ENCODE results near the gene WWOX.

WWOX gene

DNA sequence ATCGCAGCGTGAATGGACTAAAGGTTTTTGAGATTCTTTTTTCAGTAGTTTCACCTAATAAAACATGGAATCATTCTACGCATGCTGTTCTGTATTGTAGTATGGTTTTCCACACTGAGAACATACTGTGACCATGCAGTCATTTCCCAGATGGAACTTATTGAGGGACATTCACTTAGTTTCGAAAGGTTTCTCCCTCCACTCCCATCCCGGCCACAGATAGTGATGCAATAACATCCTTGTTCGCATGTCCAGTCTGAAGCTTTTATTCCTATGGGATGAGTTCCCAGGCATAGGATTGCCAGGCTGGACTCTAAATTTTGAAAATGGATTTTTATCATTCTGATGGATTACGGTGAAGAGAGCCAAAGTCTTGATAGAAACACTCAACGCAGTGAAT is 420.4 kb downstream of the WWOX start:
- no peaks in the 10 kb centered on the region for H4K20me1 ChIP-seq (ENCODE audit: insufficient read depth, low read length)
- H3K27me3 ChIP-seq (replicated peaks; ENCODE audit: insufficient read depth, low read length), result no peaks in the 10 kb centered on the region
- no peaks in the 10 kb centered on the region for H3K79me2 ChIP-seq (ENCODE audit: low read length)
- H3K9me2 ChIP-seq (replicated peaks; ENCODE audit: insufficient read depth, low read length), result no peaks in the 10 kb centered on the region
- H3K9ac ChIP-seq (ENCODE audit: low read length), result no peak overlapping the region
- TF ChIP-seq EZH2phosphoT487 (IDR thresholded peaks at IDR 0.05; ENCODE audit: low read length), result no peak
- TF ChIP-seq EZH2 (optimal IDR thresholded peaks at IDR 0.05; ENCODE audit: low read depth, low read length), result no peak
- TF ChIP-seq, protein P1, sequence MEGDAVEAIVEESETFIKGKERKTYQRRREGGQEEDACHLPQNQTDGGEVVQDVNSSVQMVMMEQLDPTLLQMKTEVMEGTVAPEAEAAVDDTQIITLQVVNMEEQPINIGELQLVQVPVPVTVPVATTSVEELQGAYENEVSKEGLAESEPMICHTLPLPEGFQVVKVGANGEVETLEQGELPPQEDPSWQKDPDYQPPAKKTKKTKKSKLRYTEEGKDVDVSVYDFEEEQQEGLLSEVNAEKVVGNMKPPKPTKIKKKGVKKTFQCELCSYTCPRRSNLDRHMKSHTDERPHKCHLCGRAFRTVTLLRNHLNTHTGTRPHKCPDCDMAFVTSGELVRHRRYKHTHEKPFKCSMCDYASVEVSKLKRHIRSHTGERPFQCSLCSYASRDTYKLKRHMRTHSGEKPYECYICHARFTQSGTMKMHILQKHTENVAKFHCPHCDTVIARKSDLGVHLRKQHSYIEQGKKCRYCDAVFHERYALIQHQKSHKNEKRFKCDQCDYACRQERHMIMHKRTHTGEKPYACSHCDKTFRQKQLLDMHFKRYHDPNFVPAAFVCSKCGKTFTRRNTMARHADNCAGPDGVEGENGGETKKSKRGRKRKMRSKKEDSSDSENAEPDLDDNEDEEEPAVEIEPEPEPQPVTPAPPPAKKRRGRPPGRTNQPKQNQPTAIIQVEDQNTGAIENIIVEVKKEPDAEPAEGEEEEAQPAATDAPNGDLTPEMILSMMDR (IDR thresholded peaks at IDR 0.05; ENCODE audit: low read length), result no peak
- H3K4me1 ChIP-seq (ENCODE audit: low read length), result no peaks in the 10 kb centered on the region
- H2AFZ ChIP-seq (ENCODE audit: low read length), result no peak overlapping the region
- no peaks in the 10 kb centered on the region for H3F3A ChIP-seq (ENCODE audit: insufficient read depth, low read length)
- H3K9me3 ChIP-seq (replicated peaks; ENCODE audit: insufficient read depth, low read length), result no peaks in the 10 kb centered on the region
- no peak for DNase-seq
- no peak overlapping the region for H3K4me3 ChIP-seq (ENCODE audit: low read length)
- H3K4me2 ChIP-seq (ENCODE audit: low read depth, low read length), result no peak overlapping the region
- H3K36me3 ChIP-seq (replicated peaks; ENCODE audit: insufficient read depth, low read length), result no peaks in the 10 kb centered on the region
- H3K27ac ChIP-seq (ENCODE audit: low read length), result no peak overlapping the region

DNA sequence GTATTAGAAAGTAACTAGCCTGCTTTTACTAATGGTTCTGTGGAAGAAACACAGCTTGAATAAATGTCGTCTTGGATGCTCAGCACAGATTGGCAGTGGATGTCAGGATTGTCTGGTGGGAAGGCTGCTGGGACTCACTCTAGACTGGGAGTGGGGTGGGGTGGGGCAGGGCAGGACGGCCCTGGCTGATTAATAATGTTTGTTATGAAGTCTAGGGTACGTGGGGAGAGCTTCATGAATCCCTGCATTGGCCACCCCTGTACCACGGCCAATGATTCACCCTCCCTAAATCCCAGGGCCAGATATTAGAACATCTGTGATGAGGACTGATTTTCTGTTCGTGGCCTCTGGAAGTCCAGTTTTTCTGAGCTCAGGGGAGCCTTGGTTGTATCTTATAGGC is 421.0 kb downstream of the WWOX start:
- TF ChIP-seq EZH2 (optimal IDR thresholded peaks at IDR 0.05; ENCODE audit: low read depth, low read length), result no peak
- TF ChIP-seq, protein P1 (IDR thresholded peaks at IDR 0.05; ENCODE audit: low read length), result no peak
- TF ChIP-seq EZH2phosphoT487 (IDR thresholded peaks at IDR 0.05; ENCODE audit: low read length), result no peak
- no peaks in the 10 kb centered on the region for H3K4me1 ChIP-seq (ENCODE audit: low read length)
- no peaks in the 10 kb centered on the region for H3K9me2 ChIP-seq (replicated peaks; ENCODE audit: insufficient read depth, low read length)
- H3K27me3 ChIP-seq (replicated peaks; ENCODE audit: insufficient read depth, low read length), result no peaks in the 10 kb centered on the region
- no peak overlapping the region for H3K27ac ChIP-seq (ENCODE audit: low read length)
- H3K4me2 ChIP-seq (ENCODE audit: low read depth, low read length), result no peak overlapping the region
- no peak overlapping the region for H3K9ac ChIP-seq (ENCODE audit: low read length)
- no peak overlapping the region for H2AFZ ChIP-seq (ENCODE audit: low read length)
- H3F3A ChIP-seq (ENCODE audit: insufficient read depth, low read length), result no peaks in the 10 kb centered on the region
- DNase-seq, result no peak
- H4K20me1 ChIP-seq (ENCODE audit: insufficient read depth, low read length), result no peaks in the 10 kb centered on the region
- no peak overlapping the region for H3K4me3 ChIP-seq (ENCODE audit: low read length)
- no peaks in the 10 kb centered on the region for H3K79me2 ChIP-seq (ENCODE audit: low read length)
- no peaks in the 10 kb centered on the region for H3K9me3 ChIP-seq (replicated peaks; ENCODE audit: insufficient read depth, low read length)
- no peaks in the 10 kb centered on the region for H3K36me3 ChIP-seq (replicated peaks; ENCODE audit: insufficient read depth, low read length)

DNA sequence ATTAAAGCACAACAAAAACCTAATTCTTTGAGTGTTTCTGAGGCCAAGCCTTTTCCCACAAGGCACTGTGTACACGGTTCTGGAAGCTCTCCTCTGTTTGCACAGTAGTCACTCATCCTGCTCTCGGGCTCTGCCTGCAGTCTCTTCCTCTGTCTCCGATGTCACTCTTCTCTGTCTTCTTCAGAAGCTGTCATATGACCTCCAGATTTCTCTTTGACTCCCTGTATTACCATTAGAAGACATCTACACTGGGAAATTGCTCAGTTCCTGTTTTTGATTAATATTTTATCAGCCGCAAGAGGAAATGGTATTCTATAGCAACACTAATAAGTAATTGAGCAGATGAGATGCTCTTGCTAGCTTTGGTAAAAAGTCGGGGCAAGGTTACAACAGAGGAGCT is 422.9 kb downstream of the WWOX start:
- Histone ChIP-seq H4K20me1 (ENCODE audit: insufficient read depth, low read length) (no peaks in the 10 kb centered on the region), H3K4me3 (ENCODE audit: low read length) (no peak overlapping the region), H3K36me3 (replicated peaks; ENCODE audit: insufficient read depth, low read length) (no peaks in the 10 kb centered on the region), H3K4me1 (ENCODE audit: low read length) (no peaks in the 10 kb centered on the region), H3F3A (ENCODE audit: insufficient read depth, low read length) (no peaks in the 10 kb centered on the region), H3K27me3 (replicated peaks; ENCODE audit: insufficient read depth, low read length) (no peaks in the 10 kb centered on the region), H3K27ac (ENCODE audit: low read length) (no peak overlapping the region), H2AFZ (ENCODE audit: low read length) (no peak overlapping the region), H3K79me2 (ENCODE audit: low read length) (no peaks in the 10 kb centered on the region), H3K9me3 (replicated peaks; ENCODE audit: insufficient read depth, low read length) (no peaks in the 10 kb centered on the region), H3K4me2 (ENCODE audit: low read depth, low read length) (no peak overlapping the region), H3K9ac (ENCODE audit: low read length) (no peak overlapping the region), H3K9me2 (replicated peaks; ENCODE audit: insufficient read depth, low read length) (no peaks in the 10 kb centered on the region)
- DNase-seq, result no peak
- TF ChIP-seq, protein P1 (IDR thresholded peaks at IDR 0.05; ENCODE audit: low read length), result no peak
- TF ChIP-seq EZH2 (optimal IDR thresholded peaks at IDR 0.05; ENCODE audit: low read depth, low read length) (no peak), EZH2phosphoT487 (IDR thresholded peaks at IDR 0.05; ENCODE audit: low read length) (no peak)

All from MM.1S (cell line).